ENCODE measurements around the gene BHLHE40.

BHLHE40 gene

GRCh38 chr3:5002871-5003247, 23.6 kb downstream of the BHLHE40 start:
- no peak for DNase-seq

- DNase-seq = no peak
Measured at GRCh38 chr3:5004319-5005152, 25.3 kb downstream of the BHLHE40 start.

- no peak for DNase-seq
Measured at GRCh38 chr3:5005367-5005766, 26.1 kb downstream of the BHLHE40 start.

GRCh38 chr3:5006755-5007202, 27.5 kb downstream of the BHLHE40 start:
- DNase-seq = peak; percentile 21

GRCh38 chr3:5007873-5008272, 28.6 kb downstream of the BHLHE40 start:
- DNase-seq = no peak

- no peak for DNase-seq
Measured at GRCh38 chr3:5009506-5010109, 30.4 kb downstream of the BHLHE40 start.

GRCh38 chr3:5010140-5010539, 30.9 kb downstream of the BHLHE40 start:
- no peak for DNase-seq

GRCh38 chr3:5010706-5011554, 31.7 kb downstream of the BHLHE40 start:
- no peak for DNase-seq

GRCh38 chr3:5011555-5012256, 32.5 kb downstream of the BHLHE40 start:
- no peak for DNase-seq

- DNase-seq = no peak
Measured at GRCh38 chr3:5012367-5012766, 33.1 kb downstream of the BHLHE40 start.

GRCh38 chr3:5013021-5013906, 34.0 kb downstream of the BHLHE40 start:
- no peak for DNase-seq

- no peak for DNase-seq
Measured at GRCh38 chr3:5014391-5014790, 35.2 kb downstream of the BHLHE40 start.

GRCh38 chr3:5015056-5015455, 35.8 kb downstream of the BHLHE40 start:
- DNase-seq = no peak

GRCh38 chr3:5016211-5017161, 37.2 kb downstream of the BHLHE40 start:
- DNase-seq = no peak

GRCh38 chr3:5017925-5018531, 38.8 kb downstream of the BHLHE40 start:
- no peak for DNase-seq

GRCh38 chr3:5019411-5020241, 40.4 kb downstream of the BHLHE40 start:
- DNase-seq = no peak

GRCh38 chr3:5020242-5020722, 41.0 kb downstream of the BHLHE40 start:
- no peak for DNase-seq

GRCh38 chr3:5021116-5022092, 42.2 kb downstream of the BHLHE40 start:
- DNase-seq = no peak

All from activated gamma-delta T cell (primary cell).